IMR-90 (cell line): ENCODE measurements around the gene POU2F1. TPM values are rescaled to one million over a fixed set of nuclear protein-coding genes. Genes with fewer than 3 reads are reported as not detected.

Source experiments
- ATAC-seq: fragments of 200-7000 bp; cut with Tn5 transposase; 2 replicates; pipeline ENCODE4 v1.9.1; 2020; ENCODE audit warnings: low read depth, mild to moderate bottlenecking, moderate library complexity
- BruUV-seq: library from RNA; stranded (reverse); fragments of 400-500 nt; replicated peaks from 2 replicates; lab custom pipeline; 2021; lab: Mats Ljungman, UMichigan
- CTCF ChIA-PET: fragments of 300-600 bp; formaldehyde crosslinking; extraction: SDS; loops from one replicate; lab custom pipeline; 2021; ENCODE audit warnings: antibody characterized with exemption; lab: Yijun Ruan, JAX
- POLR2A ChIA-PET: fragments of 300-600 bp; sonication (Branson Sonifier 250); formaldehyde crosslinking; loops from one replicate; lab custom pipeline; 2022; ENCODE audit warnings: antibody characterized with exemption; ENCODE audit not compliant: unreplicated experiment; lab: Charles Lee
- DNase-seq: peaks from one replicate; pipeline ENCODE4 v3.0.0; 2013
- H2AFZ ChIP-seq: replicated peaks from 2 replicates; pipeline ENCODE3; 2013; ENCODE audit warnings: low read length, mild to moderate bottlenecking; ENCODE audit not compliant: poor library complexity
- H2AK5ac ChIP-seq: 2 replicates; pipeline ENCODE4 v1.6.1; 2013; ENCODE audit warnings: low read depth, low read length, inconsistent platforms
- H2AK9ac ChIP-seq: replicated peaks from 2 replicates; pipeline ENCODE3; 2013; ENCODE audit warnings: mild to moderate bottlenecking, low read depth, low read length, moderate library complexity; ENCODE audit not compliant: poor library complexity
- H2BK120ac ChIP-seq: 2 replicates; pipeline ENCODE4 v1.6.1; 2013; ENCODE audit warnings: low read depth, low read length, inconsistent platforms
- H2BK15ac ChIP-seq: 3 replicates; pipeline ENCODE4 v1.6.1; 2013; ENCODE audit warnings: low read depth, low read length, inconsistent platforms
- H2BK20ac ChIP-seq: 2 replicates; pipeline ENCODE4 v1.6.1; 2013; ENCODE audit warnings: low read depth, mild to moderate bottlenecking, inconsistent platforms, low read length, moderate library complexity
- H2BK5ac ChIP-seq: 2 replicates; pipeline ENCODE4 v1.6.1; 2013; ENCODE audit warnings: mild to moderate bottlenecking, low read depth, low read length, inconsistent platforms; ENCODE audit not compliant: poor library complexity, severe bottlenecking
- H3K14ac ChIP-seq: replicated peaks from 2 replicates; pipeline ENCODE4 v1.6.1; 2013; ENCODE audit warnings: low read depth, low read length, inconsistent platforms
- H3K18ac ChIP-seq: 2 replicates; pipeline ENCODE4 v1.6.1; 2013; ENCODE audit warnings: low read depth, low read length, control low read depth
- H3K23ac ChIP-seq: 2 replicates; pipeline ENCODE4 v1.6.1; 2013; ENCODE audit warnings: low read depth, low read length, inconsistent platforms
- H3K27ac ChIP-seq: 2 replicates; pipeline ENCODE4 v1.5.1; 2013; ENCODE audit warnings: mild to moderate bottlenecking, control low read depth, low read length; ENCODE audit not compliant: insufficient read depth
- H3K27me3 ChIP-seq: 2 replicates; pipeline ENCODE4 v1.6.1; 2013; ENCODE audit warnings: low read length; ENCODE audit not compliant: control insufficient read depth, insufficient read depth
- H3K36me3 ChIP-seq: 2 replicates; pipeline ENCODE4 v1.6.1; 2013; ENCODE audit warnings: low read length, mixed read lengths; ENCODE audit not compliant: control insufficient read depth, insufficient read depth
- H3K4ac ChIP-seq: 2 replicates; pipeline ENCODE4 v1.6.1; 2013; ENCODE audit warnings: low read depth, low read length, inconsistent platforms
- H3K4me1 ChIP-seq: 2 replicates; pipeline ENCODE4 v1.6.1; 2013; ENCODE audit warnings: low read length, mixed read lengths; ENCODE audit not compliant: control insufficient read depth, insufficient read depth
- H3K4me2 ChIP-seq: 2 replicates; pipeline ENCODE4 v1.6.1; 2013; ENCODE audit warnings: low read depth, mild to moderate bottlenecking, control low read depth, low read length, moderate library complexity
- H3K4me3 ChIP-seq: 2 replicates; pipeline ENCODE4 v1.5.1; 2013; ENCODE audit warnings: low read depth, mild to moderate bottlenecking, control low read depth, low read length, moderate library complexity; ENCODE audit not compliant: insufficient read depth
- H3K56ac ChIP-seq: 2 replicates; pipeline ENCODE4 v1.6.1; 2013; ENCODE audit warnings: low read length, inconsistent platforms; ENCODE audit not compliant: insufficient read depth; ENCODE audit errors: extremely low read depth
- H3K79me1 ChIP-seq, 2 experiments: 2 replicates each; pipeline ENCODE4 v1.6.1; 2013; ENCODE audit warnings: low read length in 2 of 2, inconsistent platforms in 1 of 2, low read depth in 1 of 2
- H3K9ac ChIP-seq: 2 replicates; pipeline ENCODE4 v1.6.1; 2013; ENCODE audit warnings: low read depth, low read length, control low read depth
- H3K9me1 ChIP-seq: 2 replicates; pipeline ENCODE4 v1.6.1; 2013; ENCODE audit warnings: low read length, inconsistent platforms; ENCODE audit not compliant: insufficient read depth
- H3K9me3 ChIP-seq: 2 replicates; pipeline ENCODE4 v1.6.1; 2013; ENCODE audit warnings: low read length; ENCODE audit not compliant: control insufficient read depth, insufficient read depth
- H4K20me1 ChIP-seq: 2 replicates; pipeline ENCODE4 v1.6.1; 2013; ENCODE audit warnings: low read length, inconsistent platforms; ENCODE audit not compliant: insufficient read depth
- H4K5ac ChIP-seq: 2 replicates; pipeline ENCODE4 v1.6.1; 2013; ENCODE audit warnings: mild to moderate bottlenecking, low read depth, low read length, control low read depth
- H4K8ac ChIP-seq, 2 experiments: 2 replicates each; pipeline ENCODE4 v1.6.1; 2013; ENCODE audit warnings: low read depth in 2 of 2, low read length in 2 of 2, control low read depth in 1 of 2, inconsistent platforms in 1 of 2
- H4K91ac ChIP-seq: 2 replicates; pipeline ENCODE4 v1.6.1; 2013; ENCODE audit warnings: low read depth, low read length, inconsistent platforms; ENCODE audit not compliant: insufficient read depth
- BHLHE40 ChIP-seq: fragments of 150-350 bp; IDR thresholded peaks from 2 replicates; pipeline ENCODE4 v1.6.1; 2016; ENCODE audit warnings: mild to moderate bottlenecking, low read depth, low read length
- CEBPB ChIP-seq: IDR thresholded peaks from 2 replicates; pipeline ENCODE4 v1.6.1; 2012; ENCODE audit warnings: low read depth, low read length, improper control_type of control experiment
- CHD1 ChIP-seq: IDR thresholded peaks from 2 replicates; pipeline ENCODE4 v1.6.1; 2012; ENCODE audit warnings: low read depth, low read length, improper control_type of control experiment
- CTCF ChIP-seq: conservative IDR thresholded peaks from 2 replicates; pipeline ENCODE4 v1.5.1; 2012; ENCODE audit warnings: mild to moderate bottlenecking, low read depth, low read length, improper control_type of control experiment
- ELK1 ChIP-seq: fragments of 150-350 bp; IDR thresholded peaks from 2 replicates; pipeline ENCODE4 v1.6.1; 2016; ENCODE audit warnings: low read depth, mild to moderate bottlenecking, low read length, moderate library complexity, borderline replicate concordance
- FOS ChIP-seq: fragments of 150-350 bp; IDR thresholded peaks from 2 replicates; pipeline ENCODE4 v1.6.1; 2016; ENCODE audit warnings: low read depth, low read length
- MAFK ChIP-seq: IDR thresholded peaks from 2 replicates; pipeline ENCODE4 v1.6.1; 2012; ENCODE audit warnings: low read depth, low read length, improper control_type of control experiment
- MAZ ChIP-seq: IDR thresholded peaks from 2 replicates; pipeline ENCODE4 v1.6.1; 2012; ENCODE audit warnings: low read depth, mild to moderate bottlenecking, low read length, improper control_type of control experiment, moderate library complexity, borderline replicate concordance
- MXI1 ChIP-seq: IDR thresholded peaks from 2 replicates; pipeline ENCODE4 v1.6.1; 2012; ENCODE audit warnings: low read depth, mild to moderate bottlenecking, low read length, moderate library complexity, borderline replicate concordance
- NFE2L2 ChIP-seq: fragments of 150-350 bp; IDR thresholded peaks from 2 replicates; pipeline ENCODE4 v1.6.1; 2016; ENCODE audit warnings: low read depth, mild to moderate bottlenecking, low read length
- POLR2A ChIP-seq: IDR thresholded peaks from 2 replicates; pipeline ENCODE4 v1.6.1; 2012; ENCODE audit warnings: mild to moderate bottlenecking, low read depth, low read length
- RAD21 ChIP-seq: IDR thresholded peaks from 2 replicates; pipeline ENCODE4 v1.6.1; 2012; ENCODE audit warnings: low read length, improper control_type of control experiment
- RCOR1 ChIP-seq: IDR thresholded peaks from 2 replicates; pipeline ENCODE4 v1.6.1; 2012; ENCODE audit warnings: mild to moderate bottlenecking, low read length, improper control_type of control experiment; ENCODE audit not compliant: insufficient replicate concordance
- RFX5 ChIP-seq: IDR thresholded peaks from 2 replicates; pipeline ENCODE4 v1.8.0; 2012; ENCODE audit warnings: low read depth, mild to moderate bottlenecking, low read length, moderate library complexity
- SMC3 ChIP-seq: fragments of 150-350 bp; IDR thresholded peaks from 2 replicates; pipeline ENCODE4 v1.6.1; 2016; ENCODE audit warnings: low read depth, mild to moderate bottlenecking, antibody characterized with exemption, low read length, moderate library complexity
- USF2 ChIP-seq: fragments of 150-350 bp; IDR thresholded peaks from 2 replicates; pipeline ENCODE4 v1.6.1; 2017; ENCODE audit warnings: mild to moderate bottlenecking, antibody characterized with exemption, low read length, low read depth
- WGBS, 2 experiments: methylation state at CpG; one replicate each; pipeline versions ENCODE4 v1.1.5 to v1.1.7; 2013; ENCODE audit warnings: missing lambda C conversion rate in 2 of 2; ENCODE audit not compliant: insufficient read length in 1 of 2; ENCODE audit errors: extremely low coverage in 2 of 2; 5-methylcytosine and 5-hydroxymethylcytosine counted together
- dilution Hi-C: fragments of 300-500 bp; cut with HindIII; formaldehyde crosslinking; loops from one replicate; pipeline ENCODE4 v1.14.3; 2018; ENCODE audit warnings: low sequenced_read_pairs; ENCODE audit not compliant: unreplicated experiment
- in situ Hi-C: fragments of 300-500 bp; cut with MboI; formaldehyde crosslinking; loops from 3 replicates; pipeline ENCODE4 v1.14.3; 2019; ENCODE audit warnings: low sequenced_read_pairs, inconsistent platforms, mixed read lengths
- intact Hi-C: fragments of 100-400 bp; cut with micrococcal nuclease; formaldehyde crosslinking; loops from 2 replicates; pipeline ENCODE4 v1.10.0; 2022
- polyA plus RNA-seq, 3 experiments: library from polyadenylated mRNA; depleted of rRNA; stranded (reverse); fragments of >200 nt; gene quantifications; 2 replicates each; pipeline ENCODE4 v1.2.3, GENCODE V29; 2012; ENCODE audit warnings: low replicate concordance in 1 of 3
- total RNA-seq: library from RNA; depleted of rRNA; stranded (reverse); fragments of >200 nt; gene quantifications from 2 replicates; pipeline ENCODE4 v1.2.3, GENCODE V29; 2012

POU2F1 gene
- total and polyA plus RNA-seq, 2 of the 4 experiments (the other 2 are of a cell fraction) = 1.2 to 3.4 TPM

- Histone ChIP-seq H3K9me3 (no peaks in the 10 kb centered on the region), H2AFZ (no peak overlapping the region), H3K56ac (no peak overlapping the region), H3K27me3 (no peaks in the 10 kb centered on the region), H2BK20ac (no peak overlapping the region), H3K9ac (no peak overlapping the region), H4K91ac (no peak overlapping the region), H3K4me3 (no peak overlapping the region), H2AK5ac (no peak overlapping the region), H4K5ac (no peak overlapping the region), H2BK5ac (no peak overlapping the region), H3K79me1 (no peaks in the 10 kb centered on the region; a peak in 1 of 4 replicates), H3K4me2 (no peak overlapping the region), H3K14ac (no peak overlapping the region), H2BK120ac (no peak overlapping the region), H3K9me1 (no peaks in the 10 kb centered on the region), H3K23ac (no peak overlapping the region), H4K20me1 (no peaks in the 10 kb centered on the region), H4K8ac (no peak overlapping the region), H2AK9ac (no peak overlapping the region), H3K27ac (no peak overlapping the region), H3K18ac (no peak overlapping the region), H3K4ac (no peak overlapping the region), H2BK15ac (no peak overlapping the region), H3K4me1 (no peaks in the 10 kb centered on the region), H3K36me3 (no peaks in the 10 kb centered on the region)
- ChIA-PET POLR2A (no interaction called here), CTCF (no interaction called here)
- dilution Hi-C loops (no loop called here), in situ Hi-C loops (no loop called here), intact Hi-C loops (no loop called here)
- WGBS, 2 experiments = no CpG with 5 or more reads among the region's 2 CpGs
- no TSS peak for BruUV-seq
- ATAC-seq (no peak), DNase-seq (no peak)
- TF ChIP-seq NFE2L2 (no peak), BHLHE40 (no peak), RCOR1 (no peak), RFX5 (no peak), USF2 (no peak), SMC3 (no peak), CEBPB (no peak), FOS (no peak), MAFK (no peak), MAZ (no peak), CHD1 (no peak), MXI1 (no peak), ELK1 (no peak), CTCF (no peak), POLR2A (no peak), RAD21 (no peak)
Measured at GRCh38 chr1:167305706-167306277, 85.1 kb downstream of the POU2F1 start.
